ENCODE measurements around the gene PKIG.

PKIG gene

DNA sequence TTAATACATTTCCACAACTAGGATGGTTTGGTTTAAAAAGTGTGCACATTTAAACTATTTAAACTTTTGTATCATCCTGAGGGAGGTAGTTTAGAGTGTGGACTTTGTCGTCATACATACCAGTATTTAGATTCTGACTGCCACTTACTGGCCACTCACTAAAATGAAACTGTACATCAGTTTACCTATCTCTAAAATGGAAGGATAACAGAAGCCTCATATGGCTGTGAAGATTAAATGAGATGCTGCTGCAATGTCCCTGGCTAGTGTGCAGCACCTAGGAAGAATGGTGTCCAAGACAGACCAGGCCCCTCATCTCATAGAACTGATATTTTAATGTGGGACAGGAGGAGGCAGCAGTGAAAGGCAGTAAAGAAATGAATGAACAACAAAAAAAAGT lies 12.0 kb upstream of the PKIG start:
- TF ChIP-seq, protein P1, sequence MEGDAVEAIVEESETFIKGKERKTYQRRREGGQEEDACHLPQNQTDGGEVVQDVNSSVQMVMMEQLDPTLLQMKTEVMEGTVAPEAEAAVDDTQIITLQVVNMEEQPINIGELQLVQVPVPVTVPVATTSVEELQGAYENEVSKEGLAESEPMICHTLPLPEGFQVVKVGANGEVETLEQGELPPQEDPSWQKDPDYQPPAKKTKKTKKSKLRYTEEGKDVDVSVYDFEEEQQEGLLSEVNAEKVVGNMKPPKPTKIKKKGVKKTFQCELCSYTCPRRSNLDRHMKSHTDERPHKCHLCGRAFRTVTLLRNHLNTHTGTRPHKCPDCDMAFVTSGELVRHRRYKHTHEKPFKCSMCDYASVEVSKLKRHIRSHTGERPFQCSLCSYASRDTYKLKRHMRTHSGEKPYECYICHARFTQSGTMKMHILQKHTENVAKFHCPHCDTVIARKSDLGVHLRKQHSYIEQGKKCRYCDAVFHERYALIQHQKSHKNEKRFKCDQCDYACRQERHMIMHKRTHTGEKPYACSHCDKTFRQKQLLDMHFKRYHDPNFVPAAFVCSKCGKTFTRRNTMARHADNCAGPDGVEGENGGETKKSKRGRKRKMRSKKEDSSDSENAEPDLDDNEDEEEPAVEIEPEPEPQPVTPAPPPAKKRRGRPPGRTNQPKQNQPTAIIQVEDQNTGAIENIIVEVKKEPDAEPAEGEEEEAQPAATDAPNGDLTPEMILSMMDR (IDR thresholded peaks at IDR 0.05; ENCODE audit: insufficient read depth, low read depth, low read length, missing control alignments): no peak
- no peak overlapping the region for H3K4me3 ChIP-seq (ENCODE audit: low read depth, low read length)
- no peak for DNase-seq (ENCODE audit: low read depth)

DNA sequence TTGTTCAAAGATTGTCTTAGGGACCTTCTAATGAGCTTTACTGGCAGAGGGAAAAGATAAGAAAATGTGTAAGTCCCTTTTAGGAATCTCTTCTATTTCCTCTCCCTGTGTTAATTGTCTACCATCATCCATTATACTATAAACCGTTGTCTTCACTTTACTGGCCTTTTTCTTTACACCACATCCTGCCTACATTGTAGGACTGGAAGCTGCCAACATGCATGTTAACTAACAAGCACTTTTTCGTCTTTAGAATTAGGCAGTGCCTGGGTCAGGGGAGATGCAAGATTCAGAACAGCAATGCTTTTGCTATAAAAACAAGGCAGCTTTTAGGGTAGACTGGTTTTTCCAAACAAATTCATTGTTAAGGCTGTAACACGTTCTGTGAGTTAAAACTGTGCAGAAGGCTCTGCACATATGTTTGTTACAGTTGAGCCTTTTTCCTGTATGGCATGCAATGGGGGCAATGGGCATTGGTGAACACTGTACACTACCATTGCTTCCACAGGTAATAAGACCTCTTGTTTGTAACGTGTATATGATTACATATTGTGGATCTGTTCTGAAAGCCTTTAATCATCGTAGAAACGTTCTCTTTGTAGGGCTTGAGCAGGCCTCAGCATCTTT lies 10.9 kb upstream of the PKIG start:
- H3K4me3 ChIP-seq (ENCODE audit: low read depth, low read length): no peak overlapping the region
- TF ChIP-seq, protein P1 (IDR thresholded peaks at IDR 0.05; ENCODE audit: insufficient read depth, low read depth, low read length, missing control alignments): no peak
- DNase-seq (ENCODE audit: low read depth): no peak

DNA sequence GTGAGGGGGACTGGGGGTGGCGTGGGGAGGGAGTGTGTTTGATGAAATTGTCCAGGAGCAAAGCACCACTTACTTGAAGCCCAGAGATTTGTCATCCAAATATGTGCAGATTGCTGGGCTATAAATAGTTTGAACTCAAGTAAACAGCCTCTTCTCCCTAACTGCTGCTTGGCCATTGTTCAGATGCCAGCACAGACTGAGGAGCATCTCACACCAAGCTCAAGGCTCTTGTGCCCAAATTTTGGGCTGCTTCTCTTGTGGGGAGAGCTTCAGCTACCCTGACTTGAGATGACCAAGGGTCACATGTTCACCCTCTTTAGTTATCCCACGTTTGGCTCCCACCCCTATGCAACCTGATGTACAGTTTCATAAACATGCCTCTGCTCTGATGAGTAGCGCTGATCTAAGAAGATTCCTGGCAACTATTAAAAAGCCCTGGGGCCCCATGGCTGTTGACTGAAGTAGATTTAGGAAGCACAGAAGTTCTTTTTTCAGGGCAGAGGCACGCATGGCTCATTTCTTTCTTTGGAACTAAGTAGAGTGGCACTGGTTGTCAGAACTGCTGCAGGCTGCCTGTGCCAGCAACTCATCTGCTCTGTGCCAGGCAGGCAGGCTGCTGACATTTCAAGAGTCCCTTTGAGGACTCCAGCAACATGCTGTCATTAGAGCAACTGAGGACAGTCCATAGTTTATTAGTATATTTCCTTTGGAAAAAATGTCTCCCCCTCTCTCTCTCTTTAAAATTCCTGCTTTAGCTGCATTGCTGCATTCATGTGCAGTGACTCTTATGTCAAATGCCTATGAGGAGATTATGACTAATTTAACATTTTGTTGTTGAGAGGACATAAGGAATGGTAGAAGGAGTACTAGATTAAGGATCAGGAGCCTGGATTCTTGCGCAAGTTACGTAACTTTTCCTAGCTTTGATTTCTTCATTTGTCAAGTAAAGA lies 9.6 kb upstream of the PKIG start:
- H3K4me3 ChIP-seq (ENCODE audit: low read depth, low read length): no peak overlapping the region
- TF ChIP-seq, protein P1 (IDR thresholded peaks at IDR 0.05; ENCODE audit: insufficient read depth, low read depth, low read length, missing control alignments): no peak
- no peak for DNase-seq (ENCODE audit: low read depth)

DNA sequence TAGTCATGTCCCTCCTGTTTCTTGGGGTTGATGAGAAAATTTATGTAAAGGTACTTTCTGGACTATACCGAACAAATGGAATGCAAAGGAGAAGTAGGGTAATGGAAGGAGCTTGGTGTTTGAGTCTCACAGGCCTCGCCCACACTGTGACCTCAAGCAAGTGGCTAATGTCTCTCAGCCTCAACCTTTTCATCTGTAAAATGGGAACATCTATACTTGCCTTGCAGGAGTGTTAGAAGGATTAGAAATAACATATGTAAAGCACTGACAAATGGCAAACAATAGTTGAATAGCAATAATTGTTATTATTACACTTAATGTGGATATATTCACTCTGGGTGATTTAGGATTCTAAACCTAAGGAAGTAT lies 8.9 kb upstream of the PKIG start:
- TF ChIP-seq, protein P1 (IDR thresholded peaks at IDR 0.05; ENCODE audit: insufficient read depth, low read depth, low read length, missing control alignments): no peak
- H3K4me3 ChIP-seq (ENCODE audit: low read depth, low read length): no peak overlapping the region
- DNase-seq (ENCODE audit: low read depth): no peak

DNA sequence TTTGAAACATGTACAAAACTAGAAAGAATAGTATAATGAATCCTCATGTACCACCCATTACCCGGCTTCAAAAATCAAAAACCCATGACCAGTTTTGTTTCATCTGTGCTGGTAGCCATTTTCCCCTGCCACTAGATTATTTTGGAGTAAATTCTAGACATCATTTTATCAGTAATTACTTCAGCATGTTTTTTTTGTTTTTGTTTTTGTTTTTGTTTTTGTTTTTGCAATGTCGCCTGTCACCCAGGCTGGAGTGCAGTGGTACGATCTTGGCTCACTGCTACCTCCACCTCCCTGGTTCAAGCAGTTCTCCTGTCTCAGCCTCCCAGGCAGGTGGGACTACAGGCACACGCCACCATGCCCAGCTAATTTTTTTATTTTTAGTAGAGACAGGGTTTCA lies 8.0 kb upstream of the PKIG start:
- TF ChIP-seq, protein P1 (IDR thresholded peaks at IDR 0.05; ENCODE audit: insufficient read depth, low read depth, low read length, missing control alignments): no peak
- no peak overlapping the region for H3K4me3 ChIP-seq (ENCODE audit: low read depth, low read length)
- no peak for DNase-seq (ENCODE audit: low read depth)

DNA sequence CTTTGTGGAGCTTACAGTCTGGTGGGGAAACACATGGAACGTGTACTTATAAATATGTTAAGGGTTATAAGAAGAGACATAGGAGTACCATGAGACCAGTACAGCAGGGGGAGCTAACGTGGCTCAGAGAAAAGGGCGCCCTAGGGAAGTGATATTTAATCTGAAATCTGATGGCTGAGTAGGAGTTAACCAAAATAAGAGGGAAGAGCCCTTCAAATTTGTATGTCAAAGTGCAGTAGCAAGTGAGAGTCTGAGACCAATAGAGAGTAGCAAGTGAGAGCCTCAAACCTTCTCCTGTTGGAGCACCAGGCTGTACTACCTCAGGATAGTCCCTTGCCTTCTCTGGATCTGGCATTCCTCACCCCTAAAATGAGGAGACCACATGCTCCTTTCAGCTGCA lies 6.1 kb upstream of the PKIG start:
- TF ChIP-seq, protein P1 (IDR thresholded peaks at IDR 0.05; ENCODE audit: insufficient read depth, low read depth, low read length, missing control alignments): peak; percentile 50
- no peak overlapping the region for H3K4me3 ChIP-seq (ENCODE audit: low read depth, low read length)
- peak; percentile 66 for DNase-seq (ENCODE audit: low read depth)
